HG02973 (cell line): ENCODE measurements around the gene SLC24A2.

Experiments used
- ATAC-seq: cut with Tn5 transposase; IDR thresholded peaks from one replicate; pipeline ENCODE4 v1.9.1; 2021; ENCODE audit warnings: moderate library complexity; ENCODE audit not compliant: unreplicated experiment

The SLC24A2 gene

GRCh38 chr9:19768798-19769197, 20.0 kb downstream of the SLC24A2 start:
- ATAC-seq: no peak

GRCh38 chr9:19759066-19759465, 29.8 kb downstream of the SLC24A2 start:
- no peak for ATAC-seq

- ATAC-seq: no peak
Measured at GRCh38 chr9:19757745-19758144, 31.1 kb downstream of the SLC24A2 start.

- ATAC-seq: no peak
Measured at GRCh38 chr9:19754921-19755320, 33.9 kb downstream of the SLC24A2 start.

- no peak for ATAC-seq
Measured at GRCh38 chr9:19748278-19749126, 40.3 kb downstream of the SLC24A2 start.

- no peak for ATAC-seq
Measured at GRCh38 chr9:19746223-19746622, 42.6 kb downstream of the SLC24A2 start.

- no peak for ATAC-seq
Measured at GRCh38 chr9:19741178-19741577, 47.7 kb downstream of the SLC24A2 start.
